GM21447 (cell line): Measurements from ENCODE around the gene NPY1R.

Source experiments
- ATAC-seq: cut with Tn5 transposase; IDR thresholded peaks from one replicate; pipeline ENCODE4 v1.9.1; 2021; ENCODE audit not compliant: unreplicated experiment

NPY1R gene

DNA sequence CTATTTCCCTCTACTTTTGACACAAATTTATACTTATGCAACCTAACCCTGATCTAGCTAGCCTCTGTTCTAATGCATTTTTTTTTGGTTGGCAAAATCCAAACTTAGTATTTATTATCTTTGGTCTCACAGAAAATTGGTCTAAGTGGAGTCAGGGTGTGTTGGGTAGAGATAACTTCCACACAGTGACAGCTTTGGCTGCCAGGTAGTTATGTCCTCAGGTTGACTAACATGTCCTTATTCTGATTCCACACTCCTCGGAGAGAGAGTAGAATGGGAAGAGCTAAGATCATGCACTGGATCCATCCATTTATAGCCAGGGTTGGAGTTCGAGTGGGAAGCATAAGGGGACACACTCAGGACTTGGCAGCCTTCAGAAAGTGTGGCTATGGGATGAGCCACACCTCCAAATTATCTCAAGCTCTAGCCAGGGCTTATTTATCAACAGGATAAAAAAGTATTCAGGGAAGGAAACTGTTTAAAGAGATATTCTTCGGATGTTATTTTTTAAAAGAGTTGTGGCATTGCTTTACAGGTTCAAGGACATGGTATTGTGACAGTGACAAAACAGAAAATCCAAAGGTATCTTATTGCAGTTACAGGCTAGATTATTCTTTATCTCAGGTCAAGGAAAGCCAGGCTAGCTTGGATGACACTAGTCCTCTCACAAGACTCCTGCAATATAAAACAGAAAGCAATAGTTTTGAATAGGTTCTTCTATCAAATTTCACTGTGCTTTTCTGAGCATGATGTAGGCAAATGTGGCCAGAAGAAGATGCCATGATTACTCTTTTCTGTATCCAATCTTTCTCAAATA is 51.5 kb downstream of the NPY1R start:
- ATAC-seq, result no peak

DNA sequence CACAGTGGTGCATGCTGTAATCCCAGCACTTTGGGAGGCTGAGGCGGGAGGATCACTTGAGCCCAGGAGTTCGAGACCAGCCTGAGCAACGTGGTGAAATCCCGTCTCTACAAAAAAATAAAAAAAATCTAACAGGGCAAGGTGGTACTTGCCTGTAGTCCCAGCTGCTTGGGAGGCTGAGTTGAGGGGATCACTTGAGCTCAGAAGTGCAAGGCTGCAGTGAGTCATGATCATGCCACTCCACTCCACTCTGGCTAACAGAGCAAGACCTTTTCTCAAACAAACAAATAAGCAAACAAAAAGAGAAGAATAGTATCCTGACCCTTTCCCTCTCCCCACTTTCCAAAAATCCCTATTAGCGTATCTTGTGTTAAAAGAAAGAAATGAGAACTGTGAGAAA is 52.7 kb downstream of the NPY1R start:
- no peak for ATAC-seq

DNA sequence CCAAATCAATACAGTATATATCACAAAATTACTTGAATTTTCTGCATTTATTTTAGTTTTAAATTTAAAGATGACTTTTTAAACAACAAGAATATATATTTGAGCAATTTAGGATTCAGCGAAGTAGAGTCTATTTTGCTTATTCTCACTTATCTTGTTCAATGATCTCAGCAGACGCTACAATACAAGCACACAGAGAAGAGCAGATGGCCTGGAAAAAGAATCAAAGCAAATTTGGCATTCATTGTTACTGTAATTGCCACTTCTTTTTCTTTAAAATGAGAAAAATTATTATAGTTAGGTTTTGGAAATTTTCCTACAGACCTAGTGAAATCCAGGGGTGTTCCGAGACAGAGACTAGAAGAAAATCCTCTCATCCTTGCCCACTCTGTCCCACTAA is 57.5 kb downstream of the NPY1R start:
- ATAC-seq, result no peak
